ENCODE results near the gene GATD1.

- TF ChIP-seq CTCF (IDR thresholded peaks at IDR 0.05): no peak
- no peak for TF ChIP-seq POLR2A (IDR thresholded peaks at IDR 0.05)
- no peak for TF ChIP-seq POLR2AphosphoS5 (IDR thresholded peaks at IDR 0.05)
- no peak for TF ChIP-seq EP300 (IDR thresholded peaks at IDR 0.05)
These were observed 13.7 kb upstream of the GATD1 start for GRCh38 chr11:790721-791564.
